ENCODE results near the gene PLXNB3.

The PLXNB3 gene

DNA sequence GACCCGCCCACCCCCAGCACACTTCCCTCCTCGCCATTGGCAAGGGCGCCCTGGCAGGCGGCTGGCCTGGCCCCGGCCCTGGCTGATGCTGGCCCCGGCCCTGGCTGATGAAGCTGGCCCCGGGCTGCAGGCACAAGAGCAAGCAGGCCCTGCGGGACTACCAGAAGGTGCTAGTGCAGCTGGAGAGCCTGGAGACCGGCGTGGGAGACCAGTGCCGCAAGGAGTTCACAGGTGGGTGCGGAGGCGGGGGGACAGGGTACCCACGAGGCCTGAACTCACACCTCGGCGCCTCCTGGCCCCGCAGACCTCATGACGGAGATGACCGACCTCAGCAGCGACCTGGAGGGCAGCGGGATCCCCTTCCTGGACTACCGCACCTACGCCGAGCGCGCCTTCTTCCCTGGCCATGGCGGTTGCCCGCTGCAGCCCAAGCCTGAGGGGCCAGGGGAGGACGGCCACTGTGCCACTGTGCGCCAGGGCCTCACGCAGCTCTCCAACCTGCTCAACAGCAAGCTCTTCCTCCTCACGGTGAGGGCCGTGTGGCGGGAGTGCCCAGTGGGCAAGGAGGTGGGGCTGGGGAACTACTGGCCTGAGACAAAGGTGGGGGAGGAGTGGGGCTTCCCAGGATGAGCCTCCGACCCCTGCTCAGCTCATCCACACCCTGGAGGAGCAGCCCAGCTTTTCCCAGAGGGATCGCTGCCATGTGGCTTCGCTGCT lies 10.7 kb downstream of the PLXNB3 start:
- DNase-seq = no peak

DNA sequence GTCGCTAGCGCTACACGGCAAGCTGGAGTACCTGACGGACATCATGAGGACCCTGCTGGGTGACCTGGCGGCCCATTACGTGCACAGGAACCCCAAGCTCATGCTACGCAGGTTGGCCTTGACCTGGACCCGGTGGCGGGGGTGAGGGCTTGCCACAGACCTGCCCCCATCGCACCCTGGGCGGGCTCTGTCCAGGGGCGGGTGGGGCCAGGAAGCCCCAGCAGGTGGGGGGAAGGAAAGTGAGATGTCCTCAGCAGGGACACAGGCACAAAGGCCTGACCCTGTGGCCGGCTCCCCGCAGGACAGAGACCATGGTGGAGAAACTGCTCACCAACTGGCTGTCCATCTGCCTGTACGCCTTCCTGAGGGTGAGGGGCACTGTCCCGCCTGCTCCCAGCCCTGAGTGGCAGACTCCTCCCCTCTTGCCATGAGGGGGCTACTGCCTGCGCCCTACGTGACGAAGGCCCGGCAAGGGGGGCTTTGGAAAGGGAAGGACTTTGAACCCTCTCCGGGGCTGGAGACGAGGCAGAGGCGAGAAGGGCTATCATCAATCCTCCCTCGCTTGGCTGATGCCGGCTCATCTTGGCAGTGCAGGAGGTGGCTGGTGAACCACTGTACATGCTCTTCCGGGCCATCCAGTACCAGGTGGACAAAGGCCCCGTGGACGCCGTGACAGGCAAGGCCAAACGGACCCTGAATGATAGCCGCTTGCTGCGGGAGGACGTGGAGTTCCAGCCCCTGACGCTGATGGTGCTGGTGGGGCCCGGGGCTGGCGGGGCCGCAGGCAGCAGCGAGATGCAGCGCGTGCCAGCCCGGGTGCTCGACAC lies 11.5 kb downstream of the PLXNB3 start:
- DNase-seq = no peak

GRCh38 chrX:153776120-153776599 lies 12.1 kb downstream of the PLXNB3 start:
- no peak for DNase-seq

- DNase-seq = peak; percentile 4
Observed at GRCh38 chrX:153776611-153777045, 12.6 kb downstream of the PLXNB3 start.

GRCh38 chrX:153777261-153778090 lies 13.4 kb downstream of the PLXNB3 start:
- DNase-seq = no peak

- DNase-seq = no peak
Observed at GRCh38 chrX:153778181-153778580, 14.1 kb downstream of the PLXNB3 start.

- no peak for DNase-seq
Observed at GRCh38 chrX:153778684-153779101, 14.6 kb downstream of the PLXNB3 start.

- DNase-seq = no peak
Observed at GRCh38 chrX:153779891-153780677, 16.0 kb downstream of the PLXNB3 start.

DNA sequence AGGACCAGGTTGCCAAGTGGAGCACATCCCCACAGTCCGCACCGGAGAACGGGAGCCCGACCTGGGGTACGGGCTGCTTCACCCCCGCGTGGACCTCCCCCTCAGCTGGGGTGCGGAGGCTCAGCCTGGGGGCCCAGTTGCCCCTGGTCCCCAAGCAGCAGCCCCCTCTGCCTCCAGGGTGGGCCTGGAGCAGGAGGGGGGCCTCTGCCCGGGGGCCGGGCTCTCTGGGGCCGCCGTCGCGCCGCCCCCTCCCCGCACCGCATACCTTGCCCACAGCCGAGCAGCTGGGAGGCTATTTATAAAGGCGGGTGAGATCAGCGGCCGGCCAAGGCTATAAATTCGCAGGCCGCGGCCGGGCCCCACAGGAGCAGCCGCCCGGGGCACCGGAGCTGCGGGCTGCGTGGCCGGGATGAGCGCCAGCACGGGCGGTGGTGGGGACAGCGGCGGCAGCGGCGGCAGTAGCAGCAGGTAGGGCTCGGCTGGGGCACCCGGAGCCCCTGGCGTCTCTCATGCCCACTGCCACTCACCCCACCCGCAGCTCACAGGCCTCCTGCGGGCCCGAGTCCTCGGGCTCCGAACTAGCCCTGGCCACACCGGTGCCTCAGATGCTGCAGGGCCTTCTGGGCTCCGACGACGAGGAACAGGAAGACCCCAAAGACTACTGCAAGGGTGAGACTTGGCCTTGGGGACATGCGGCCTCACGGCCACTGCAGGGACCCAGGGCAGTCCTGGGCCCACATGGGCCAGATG lies 16.8 kb downstream of the PLXNB3 start, which contains the start of gene SRPK3:
Gene SRPK3 (plus strand): TSS at position 364 of the 750 bp plus-strand sequence. CDS start 46 bp downstream, at position 410.
- DNase-seq = no peak

DNA sequence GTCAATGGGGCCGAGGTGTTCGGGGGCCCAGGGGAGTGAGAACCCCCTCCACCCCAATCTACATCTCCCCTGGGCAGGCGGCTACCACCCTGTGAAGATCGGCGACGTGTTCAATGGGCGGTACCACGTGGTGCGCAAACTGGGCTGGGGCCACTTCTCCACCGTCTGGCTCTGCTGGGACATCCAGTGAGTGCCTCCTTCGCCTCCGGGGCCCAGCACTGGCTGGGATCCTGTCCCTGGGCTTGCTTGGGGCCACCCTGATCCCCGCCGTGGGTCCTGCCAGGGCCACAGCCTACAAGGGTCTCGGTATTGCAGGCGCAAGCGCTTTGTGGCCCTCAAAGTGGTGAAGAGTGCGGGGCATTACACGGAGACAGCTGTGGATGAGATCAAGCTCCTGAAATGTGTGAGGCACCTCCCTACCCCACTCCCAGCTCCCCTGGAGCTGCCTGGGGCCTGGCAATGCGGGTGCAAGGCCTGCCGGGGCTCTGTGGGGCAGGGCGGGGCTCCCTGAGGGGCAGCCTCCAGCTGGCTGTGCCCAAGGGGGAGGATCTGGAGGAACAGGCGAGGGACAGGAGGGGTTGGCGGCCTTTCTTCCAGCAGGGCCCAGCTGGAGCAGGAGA lies 17.5 kb downstream of the PLXNB3 start:
- no peak for DNase-seq

GRCh38 chrX:153782313-153782712 lies 18.3 kb downstream of the PLXNB3 start:
- DNase-seq = no peak

DNA sequence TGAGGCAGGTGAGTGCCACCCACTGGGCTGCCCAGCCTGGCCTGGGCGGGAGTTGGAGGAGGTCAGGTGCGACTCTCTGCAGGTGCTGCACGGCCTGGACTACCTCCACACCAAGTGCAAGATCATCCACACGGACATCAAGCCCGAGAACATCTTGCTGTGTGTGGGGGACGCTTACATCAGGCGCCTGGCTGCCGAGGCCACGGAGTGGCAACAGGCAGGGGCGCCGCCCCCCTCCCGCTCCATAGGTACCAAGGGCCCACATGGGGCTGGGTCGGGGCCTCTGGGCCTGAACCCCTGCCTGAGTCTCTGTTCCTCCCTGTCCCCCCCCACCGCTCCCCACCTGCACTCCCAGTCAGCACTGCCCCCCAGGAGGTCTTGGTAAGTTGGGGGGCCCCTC lies 18.8 kb downstream of the PLXNB3 start:
- no peak for DNase-seq

DNA sequence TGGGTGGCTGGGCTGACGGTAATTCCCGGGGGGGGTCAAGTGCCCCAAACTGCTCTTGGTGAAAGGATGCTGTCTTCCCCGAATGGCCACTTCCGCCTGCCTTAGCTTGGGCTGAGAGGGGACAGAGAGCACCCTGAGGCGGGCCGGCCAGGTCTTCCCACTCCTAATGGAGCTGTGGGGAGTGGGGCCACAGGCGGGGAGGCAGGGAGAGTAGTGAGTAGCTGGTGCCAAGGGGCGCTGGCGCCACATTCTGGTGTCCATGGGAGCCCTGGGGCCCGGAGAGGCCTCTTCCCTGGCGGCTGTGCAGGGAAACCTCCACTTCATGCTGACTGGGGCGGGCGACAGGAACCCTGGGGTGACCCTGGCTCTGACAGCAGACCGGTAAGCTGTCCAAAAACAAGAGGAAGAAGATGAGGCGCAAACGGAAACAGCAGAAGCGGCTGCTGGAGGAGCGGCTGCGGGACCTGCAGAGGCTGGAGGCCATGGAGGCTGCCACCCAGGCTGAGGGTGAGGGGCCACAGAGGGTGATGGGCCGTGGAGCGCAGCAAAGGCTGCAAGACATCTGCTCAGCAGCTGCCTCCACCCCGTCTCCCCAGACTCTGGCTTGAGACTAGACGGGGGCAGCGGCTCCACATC lies 19.4 kb downstream of the PLXNB3 start:
- DNase-seq = no peak

DNA sequence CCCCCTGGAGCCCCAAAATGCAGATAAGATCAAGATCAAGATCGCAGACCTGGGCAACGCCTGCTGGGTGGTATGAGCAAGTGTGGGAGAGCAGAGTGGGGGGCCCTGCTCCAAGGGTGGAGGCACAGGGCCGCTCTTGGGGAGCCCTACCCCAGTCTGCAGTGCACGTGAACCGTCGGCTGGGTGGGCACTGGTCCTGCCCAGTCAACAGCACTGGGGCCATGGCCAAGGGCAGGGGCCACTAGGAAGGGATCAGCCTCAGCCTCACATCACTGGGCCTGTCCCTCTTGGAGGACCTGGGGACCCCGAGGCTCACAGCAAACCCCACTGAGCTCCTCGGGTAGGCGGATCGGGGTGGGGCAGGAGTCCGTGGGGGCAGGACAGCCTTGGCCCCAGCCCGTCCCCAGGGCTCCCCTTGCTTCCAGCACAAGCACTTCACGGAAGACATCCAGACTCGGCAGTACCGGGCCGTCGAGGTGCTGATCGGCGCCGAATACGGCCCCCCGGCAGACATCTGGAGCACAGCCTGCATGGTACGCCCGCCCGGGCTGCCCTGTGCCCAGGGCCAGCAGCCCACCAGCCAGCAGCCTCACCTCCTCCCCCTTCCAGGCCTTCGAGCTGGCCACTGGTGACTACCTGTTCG lies 20.4 kb downstream of the PLXNB3 start:
- no peak for DNase-seq

DNA sequence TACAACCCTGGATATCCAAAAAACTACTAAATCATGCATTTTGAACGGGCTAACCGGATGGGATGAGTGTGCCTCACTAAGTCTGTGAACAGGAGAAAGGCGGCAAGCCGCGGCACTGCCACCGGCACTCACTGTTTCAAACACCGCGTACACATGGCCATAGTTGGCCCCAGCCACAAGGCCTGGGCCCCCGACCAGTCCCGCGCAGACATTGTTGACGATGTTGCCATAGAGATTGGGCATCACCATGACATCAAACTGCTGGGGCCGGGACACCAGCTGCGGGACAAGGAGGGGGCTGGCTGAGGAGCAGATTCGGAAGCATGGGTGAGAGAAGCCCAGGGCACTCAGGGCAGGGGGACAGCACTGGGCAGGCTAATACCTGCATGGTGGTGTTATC lies 22.6 kb downstream of the PLXNB3 start:
- no peak for DNase-seq

GRCh38 chrX:153789654-153790053 lies 25.6 kb downstream of the PLXNB3 start:
- no peak for DNase-seq

DNA sequence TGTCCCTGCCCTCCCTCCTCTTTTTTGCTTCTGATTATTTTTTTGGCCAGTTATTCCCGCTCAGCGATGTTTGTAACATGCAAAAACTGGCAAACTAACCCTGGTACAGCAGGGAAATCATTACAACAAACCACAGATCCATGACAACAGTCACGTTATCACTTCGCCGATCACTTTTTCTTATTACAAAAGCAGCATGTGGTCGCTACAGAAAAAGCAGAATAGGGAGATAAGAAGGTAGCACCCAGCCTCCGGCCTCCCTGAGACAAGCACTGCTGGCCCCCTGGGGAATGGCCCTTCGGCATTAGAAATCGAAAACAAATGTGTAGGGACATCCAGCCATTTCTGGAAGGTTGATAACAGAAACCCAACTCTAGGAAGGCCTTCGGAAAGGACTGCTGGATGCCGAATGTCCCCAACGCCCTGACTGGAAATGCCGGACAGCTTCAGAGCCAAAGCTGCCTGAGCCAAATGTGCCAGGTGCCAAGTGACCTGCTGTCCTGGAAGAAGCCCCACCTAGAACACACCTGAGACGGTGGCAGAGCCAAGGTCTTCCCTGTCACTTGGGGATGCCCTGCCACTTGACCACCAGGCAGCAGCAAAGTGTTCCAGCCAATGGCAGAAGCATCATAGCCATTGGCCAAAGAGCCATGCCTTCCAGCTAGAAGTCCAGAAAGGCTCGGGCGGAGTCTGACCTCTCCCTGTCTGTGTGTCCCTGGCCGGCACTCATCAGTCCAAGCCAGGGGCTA lies 27.2 kb downstream of the PLXNB3 start:
- no peak for DNase-seq

DNA sequence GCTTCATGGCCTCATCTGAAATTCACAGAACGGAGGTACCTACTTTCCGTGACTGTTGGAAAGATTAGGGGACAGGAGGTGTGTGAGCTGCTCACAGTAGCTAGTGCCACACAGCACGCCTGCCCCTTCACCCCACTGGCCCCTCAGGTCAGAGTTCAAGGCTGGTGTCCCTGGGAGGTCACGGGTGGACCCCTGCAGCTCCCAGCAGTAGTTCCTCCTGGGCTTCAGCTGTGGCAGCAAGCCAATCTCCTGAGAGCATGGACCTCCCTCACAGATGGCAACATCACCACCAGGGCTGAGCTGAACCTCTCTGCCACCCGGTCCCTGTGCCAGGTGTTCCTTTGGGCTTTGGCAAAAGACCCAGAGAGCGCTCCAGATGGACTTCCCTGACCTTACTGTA lies 28.3 kb downstream of the PLXNB3 start:
- DNase-seq = no peak

- DNase-seq = no peak
Observed at GRCh38 chrX:153793291-153793690, 29.2 kb downstream of the PLXNB3 start.

Measured in NCI-H1048 (cell line).